IPS DF 6.9 (cell line): ENCODE data around the gene CTXND2.
"Not testable (repeated sequence)": the region's sequence is repeated elsewhere in the genome, so short reads cannot be mapped to it uniquely, and the experiment has no call there.

Source experiments
- DNase-seq: peaks from one replicate; pipeline ENCODE4 v3.0.0-alpha.2; 2013; ENCODE audit warnings: low read depth, low spot score
- H3K27ac ChIP-seq: one replicate; pipeline ENCODE4 v1.5.1; 2013; ENCODE audit warnings: low read length, control low read depth
- H3K27me3 ChIP-seq: 2 replicates; pipeline ENCODE4 v1.6.1; 2013; ENCODE audit warnings: mild to moderate bottlenecking, low read length; ENCODE audit not compliant: control insufficient read depth, insufficient read depth
- H3K36me3 ChIP-seq: 2 replicates; pipeline ENCODE4 v1.6.1; 2013; ENCODE audit warnings: low read length; ENCODE audit not compliant: control insufficient read depth, insufficient read depth
- H3K4me1 ChIP-seq: 2 replicates; pipeline ENCODE4 v1.6.1; 2013; ENCODE audit warnings: low read length; ENCODE audit not compliant: control insufficient read depth, insufficient read depth
- H3K4me3 ChIP-seq: 2 replicates; pipeline ENCODE4 v1.5.1; 2013; ENCODE audit warnings: mild to moderate bottlenecking, low read length
- H3K9me3 ChIP-seq: 2 replicates; pipeline ENCODE4 v1.6.1; 2013; ENCODE audit warnings: low read length, inconsistent platforms; ENCODE audit not compliant: control insufficient read depth, insufficient read depth
- WGBS: extraction: QIAGEN DNeasy Blood & Tissue Kit; methylation state at CpG from one replicate; pipeline ENCODE4 v1.1.7; 2013; ENCODE audit warnings: mixed read lengths, missing lambda C conversion rate; ENCODE audit not compliant: insufficient read length, insufficient coverage; 5-methylcytosine and 5-hydroxymethylcytosine counted together

CTXND2 gene

GRCh38 chr1:150890033-150890416 is 3.1 kb downstream of the CTXND2 start:
- no CpG with 5 or more reads among the region's 1 CpG for WGBS
- DNase-seq: no peak

GRCh38 chr1:150893336-150893913 is 6.5 kb downstream of the CTXND2 start:
- H3K36me3 ChIP-seq: no peaks in the 10 kb centered on the region
- no peak overlapping the region for H3K27ac ChIP-seq
- WGBS: no CpG with 5 or more reads among the region's 3 CpGs
- H3K4me3 ChIP-seq: no peak overlapping the region
- H3K4me1 ChIP-seq: no peaks in the 10 kb centered on the region
- no peaks in the 10 kb centered on the region for H3K27me3 ChIP-seq
- H3K9me3 ChIP-seq: no peaks in the 10 kb centered on the region
- DNase-seq: no peak

More at GRCh38 chr1:150890033-150890416, 3.1 kb downstream of the CTXND2 start:
- Histone ChIP-seq H3K27me3 (no peaks in the 10 kb centered on the region), H3K9me3 (no peaks in the 10 kb centered on the region), H3K4me1 (no peaks in the 10 kb centered on the region), H3K4me3 (no peak overlapping the region), H3K36me3 (no peaks in the 10 kb centered on the region), H3K27ac (no peak overlapping the region)

GRCh38 chr1:150895618-150896017 is 8.7 kb downstream of the CTXND2 start:
- Histone ChIP-seq H3K9me3 (no peaks in the 10 kb centered on the region), H3K4me3 (no peak overlapping the region), H3K27ac (no peak overlapping the region), H3K27me3 (no peaks in the 10 kb centered on the region), H3K4me1 (no peaks in the 10 kb centered on the region), H3K36me3 (no peaks in the 10 kb centered on the region)
- DNase-seq: no peak
- no CpG with 5 or more reads among the region's 4 CpGs for whole genome bisulfite sequencing

- WGBS: no CpG with 5 or more reads among the region's 8 CpGs
- not testable (repeated sequence) for H3K27me3 ChIP-seq, H3K36me3 ChIP-seq, DNase-seq, H3K4me1 ChIP-seq, H3K27ac ChIP-seq, H3K9me3 ChIP-seq, H3K4me3 ChIP-seq
These were observed 12.9 kb downstream of the CTXND2 start for GRCh38 chr1:150899795-150900194.

GRCh38 chr1:150902346-150902745 is 15.4 kb downstream of the CTXND2 start:
- Histone ChIP-seq H3K4me1 (no peaks in the 10 kb centered on the region), H3K9me3 (no peaks in the 10 kb centered on the region), H3K27me3 (no peaks in the 10 kb centered on the region), H3K4me3 (no peak overlapping the region), H3K27ac (no peak overlapping the region), H3K36me3 (no peaks in the 10 kb centered on the region)
- DNase-seq: no peak
- WGBS: no CpG with 5 or more reads among the region's 5 CpGs

GRCh38 chr1:150902751-150903150 is 15.8 kb downstream of the CTXND2 start:
- WGBS: no CpG with 5 or more reads among the region's 1 CpG
- H3K4me1 ChIP-seq: no peaks in the 10 kb centered on the region

GRCh38 chr1:150905301-150905700 is 18.4 kb downstream of the CTXND2 start:
- no peak for DNase-seq
- Histone ChIP-seq H3K27me3 (no peaks in the 10 kb centered on the region), H3K36me3 (no peaks in the 10 kb centered on the region), H3K4me1 (no peaks in the 10 kb centered on the region), H3K4me3 (no peak overlapping the region), H3K27ac (no peak overlapping the region), H3K9me3 (no peaks in the 10 kb centered on the region)
- WGBS: no CpG with 5 or more reads among the region's 6 CpGs

More at GRCh38 chr1:150902751-150903150, 15.8 kb downstream of the CTXND2 start:
- Histone ChIP-seq H3K27ac (no peak overlapping the region), H3K9me3 (no peaks in the 10 kb centered on the region), H3K36me3 (no peaks in the 10 kb centered on the region), H3K27me3 (no peaks in the 10 kb centered on the region), H3K4me3 (no peak overlapping the region)
- no peak for DNase-seq

- no CpG with 5 or more reads among the region's 1 CpG for WGBS
- no peaks in the 10 kb centered on the region for H3K27me3 ChIP-seq
These were observed 19.4 kb downstream of the CTXND2 start for GRCh38 chr1:150906329-150906728.

GRCh38 chr1:150906813-150907212 is 19.9 kb downstream of the CTXND2 start:
- no peak for DNase-seq
- no CpG with 5 or more reads among the region's 2 CpGs for WGBS
- Histone ChIP-seq H3K4me3 (no peak overlapping the region), H3K9me3 (no peaks in the 10 kb centered on the region), H3K4me1 (no peaks in the 10 kb centered on the region), H3K36me3 (no peaks in the 10 kb centered on the region), H3K27ac (no peak overlapping the region), H3K27me3 (no peaks in the 10 kb centered on the region)

More at GRCh38 chr1:150906329-150906728, 19.4 kb downstream of the CTXND2 start:
- H3K9me3 ChIP-seq: no peaks in the 10 kb centered on the region
- no peak overlapping the region for H3K27ac ChIP-seq
- H3K36me3 ChIP-seq: no peaks in the 10 kb centered on the region
- no peak for DNase-seq
- H3K4me1 ChIP-seq: no peaks in the 10 kb centered on the region
- H3K4me3 ChIP-seq: no peak overlapping the region

- Histone ChIP-seq H3K9me3 (no peaks in the 10 kb centered on the region), H3K27ac (no peak overlapping the region), H3K4me1 (peaks cover 3% of the 10 kb centered on the region; the same call in 1 of the 2 replicates), H3K36me3 (no peaks in the 10 kb centered on the region), H3K4me3 (no peak overlapping the region), H3K27me3 (no peaks in the 10 kb centered on the region)
- WGBS: no CpG with 5 or more reads among the region's 4 CpGs
- no peak for DNase-seq
These were observed 22.7 kb downstream of the CTXND2 start for GRCh38 chr1:150909585-150910180.

GRCh38 chr1:150912623-150913022 is 25.7 kb downstream of the CTXND2 start:
- Histone ChIP-seq H3K9me3 (no peaks in the 10 kb centered on the region), H3K27me3 (no peaks in the 10 kb centered on the region), H3K27ac (no peak overlapping the region), H3K4me1 (peaks cover 3% of the 10 kb centered on the region; the same call in 1 of the 2 replicates), H3K36me3 (no peaks in the 10 kb centered on the region), H3K4me3 (no peak overlapping the region)
- DNase-seq: no peak
